ENCODE results near the gene MUC6. TPM values are rescaled to one million over a fixed set of nuclear protein-coding genes. Genes with fewer than 3 reads are reported as not detected.

The MUC6 gene
- total and polyA plus RNA-seq, 2 donors (not counting 3 experiments of a cell fraction or from before 2014, with no cell fraction given), result not detected

DNA sequence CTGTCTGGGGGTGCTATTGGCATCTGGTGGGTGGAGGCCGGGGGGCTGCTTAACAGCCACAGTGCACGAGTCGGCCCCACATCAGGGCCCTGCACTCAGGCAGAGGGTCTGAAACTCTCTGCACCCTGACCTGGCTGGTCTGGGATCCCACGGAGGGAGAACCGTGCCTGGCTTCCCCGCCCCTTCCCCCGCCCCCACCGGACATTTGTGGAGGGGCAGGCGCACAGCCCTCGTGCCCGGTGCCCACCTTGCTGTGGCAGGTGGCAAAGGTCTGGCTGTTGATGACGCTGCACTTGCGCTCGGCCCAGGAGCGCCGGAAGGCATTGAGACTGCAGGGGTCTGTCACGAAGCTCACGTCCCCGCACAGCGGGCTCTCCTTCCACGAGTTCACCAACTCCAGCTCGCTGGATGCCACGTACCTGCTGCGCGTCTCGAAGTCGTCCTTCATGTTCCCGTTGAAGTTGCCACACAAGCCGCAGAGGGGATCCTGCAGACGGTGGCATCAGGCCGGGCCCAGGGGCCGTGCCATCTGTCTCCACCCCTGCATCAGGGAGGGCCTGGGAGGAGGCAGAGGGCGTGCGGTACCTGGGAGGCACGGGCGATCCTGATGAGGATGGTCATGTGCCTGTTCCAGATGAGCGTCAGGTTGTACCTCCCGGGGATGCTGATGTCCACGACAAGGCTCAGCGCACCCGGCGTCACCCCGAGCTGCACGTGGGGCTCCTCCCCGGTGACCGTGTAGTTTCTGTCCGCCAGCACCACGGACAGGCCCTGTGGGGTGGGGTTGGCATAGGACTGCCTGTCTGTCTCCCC lies 11.7 kb downstream of the MUC6 start:
- Histone ChIP-seq H3K4me1 (ENCODE audit: control insufficient read depth, extremely low read depth, insufficient read depth, low read length) (no peaks in the 10 kb centered on the region), H3K4me3 (replicated peaks in 1 of 3; ENCODE audit: insufficient read depth in 1 of 3, low read depth in 1 of 3, low read length in 3 of 3) (no peak overlapping the region), H4K20me1 (replicated peaks; ENCODE audit: control insufficient read depth, extremely low read depth, insufficient read depth, low read length) (no peaks in the 10 kb centered on the region), H3K4me2 (ENCODE audit: insufficient read depth, low read length) (no peak overlapping the region), H3K27ac (ENCODE audit: insufficient read depth, low read depth, low read length) (no peak overlapping the region), H3K9me3 (replicated peaks; ENCODE audit: control insufficient read depth, insufficient read depth, low read length) (no peaks in the 10 kb centered on the region), H2AFZ (ENCODE audit: low read depth, low read length) (no peak overlapping the region), H3K27me3 (ENCODE audit: control insufficient read depth in 2 of 2, insufficient read depth in 2 of 2, low read length in 2 of 2) (no peaks in the 10 kb centered on the region), H3K79me2 (ENCODE audit: control insufficient read depth, insufficient read depth, low read length) (no peaks in the 10 kb centered on the region), H3K9ac (replicated peaks; ENCODE audit: extremely low read depth, insufficient read depth, low read length) (no peak overlapping the region), H3K36me3 (ENCODE audit: control insufficient read depth in 2 of 2, extremely low read depth in 1 of 2, insufficient read depth in 2 of 2, low read length in 2 of 2) (no peaks in the 10 kb centered on the region), H3K9me1 (replicated peaks; ENCODE audit: control insufficient read depth, extremely low read depth, insufficient read depth, low read length) (no peaks in the 10 kb centered on the region)
- DNase-seq (ENCODE audit: low read depth, low spot score), result no peak
- no peak for TF ChIP-seq EZH2 (IDR thresholded peaks at IDR 0.05; ENCODE audit: borderline replicate concordance, low read depth, low read length, severe bottlenecking)
- no peak for TF ChIP-seq GATA2 (IDR thresholded peaks at IDR 0.05; ENCODE audit: insufficient read depth, insufficient read length, low read depth, low read length)
- no peak for TF ChIP-seq MYC (IDR thresholded peaks at IDR 0.05; ENCODE audit: low read depth, low read length)
- TF ChIP-seq MAX (IDR thresholded peaks at IDR 0.05; ENCODE audit: insufficient read depth, insufficient read length), result no peak
- no peak for TF ChIP-seq FOS (IDR thresholded peaks at IDR 0.05; ENCODE audit: borderline replicate concordance, insufficient read depth, low read length)
- TF ChIP-seq POLR2A (IDR thresholded peaks at IDR 0.05; ENCODE audit: low read depth, low read length), result no peak
- TF ChIP-seq POLR2AphosphoS5 (IDR thresholded peaks at IDR 0.05; ENCODE audit: insufficient read depth, low read depth, low read length), result no peak
- dilution Hi-C loops (cut with MboI; ENCODE audit: extremely low pct_ligation_motif_present, low sequenced_read_pairs) (no loop called here), intact Hi-C loops (cut with micrococcal nuclease) (no loop called here)
- ChIA-PET POLR2A (no interaction called here), CTCF (no interaction called here)
- no TSS peak for BruUV-seq (replicated peaks)
- FAIRE-seq, result no peak
